ENCODE measurements around the gene NPAS3. TPM values are rescaled to one million over a fixed set of nuclear protein-coding genes. Genes with fewer than 3 reads are reported as not detected.

The NPAS3 gene
- total RNA-seq, 1 donor from 2014 or later, result 2.4 TPM

DNA sequence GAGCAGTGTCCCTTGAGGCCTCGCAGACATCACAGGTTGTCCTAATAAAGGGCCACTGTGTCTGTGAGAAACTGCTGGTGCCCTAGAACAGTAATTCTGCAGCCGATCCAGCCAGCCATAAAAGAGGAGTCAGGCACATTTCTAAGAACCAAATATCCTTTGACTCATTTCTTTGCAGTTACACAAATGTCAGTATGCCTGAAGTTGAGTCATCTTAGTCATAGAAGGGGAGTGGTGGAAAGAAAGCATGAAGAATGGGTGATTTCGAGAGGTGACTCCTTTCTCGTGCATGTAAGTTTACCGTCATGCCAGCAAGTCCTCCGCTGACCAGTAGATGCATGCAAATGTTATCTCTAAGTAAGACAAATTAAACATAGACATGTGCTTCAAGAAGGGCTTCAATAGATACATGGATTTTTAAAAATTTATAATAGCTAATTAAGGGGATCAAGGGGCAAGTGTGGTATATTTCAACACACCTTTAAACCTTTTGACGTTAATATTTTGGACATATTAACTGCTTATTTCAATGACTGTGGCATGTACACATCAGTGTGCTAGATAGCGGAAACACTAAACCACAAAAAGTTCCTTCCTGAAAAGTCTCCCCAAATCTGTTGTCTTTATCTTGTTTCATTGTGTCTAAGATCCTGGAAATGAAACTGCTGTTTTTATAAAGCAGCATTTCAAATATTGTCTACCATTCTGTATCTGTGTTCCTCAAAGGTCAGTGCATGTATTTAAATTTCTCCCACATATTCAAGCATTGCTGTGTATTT is 497.4 kb downstream of the NPAS3 start:
- Mint-ChIP-seq H3K9me3 (ENCODE audit: unreplicated experiment) (no peaks in the 10 kb centered on the region), H3K36me3 (ENCODE audit: unreplicated experiment) (no peaks in the 10 kb centered on the region), H3K27ac (ENCODE audit: unreplicated experiment) (no peak overlapping the region), H3K4me1 (ENCODE audit: low read depth, unreplicated experiment) (no peaks in the 10 kb centered on the region), H3K27me3 (ENCODE audit: unreplicated experiment) (no peaks in the 10 kb centered on the region), H3K4me3 (ENCODE audit: unreplicated experiment) (no peak overlapping the region)
- no peak for DNase-seq
- TF ChIP-seq, protein P1, sequence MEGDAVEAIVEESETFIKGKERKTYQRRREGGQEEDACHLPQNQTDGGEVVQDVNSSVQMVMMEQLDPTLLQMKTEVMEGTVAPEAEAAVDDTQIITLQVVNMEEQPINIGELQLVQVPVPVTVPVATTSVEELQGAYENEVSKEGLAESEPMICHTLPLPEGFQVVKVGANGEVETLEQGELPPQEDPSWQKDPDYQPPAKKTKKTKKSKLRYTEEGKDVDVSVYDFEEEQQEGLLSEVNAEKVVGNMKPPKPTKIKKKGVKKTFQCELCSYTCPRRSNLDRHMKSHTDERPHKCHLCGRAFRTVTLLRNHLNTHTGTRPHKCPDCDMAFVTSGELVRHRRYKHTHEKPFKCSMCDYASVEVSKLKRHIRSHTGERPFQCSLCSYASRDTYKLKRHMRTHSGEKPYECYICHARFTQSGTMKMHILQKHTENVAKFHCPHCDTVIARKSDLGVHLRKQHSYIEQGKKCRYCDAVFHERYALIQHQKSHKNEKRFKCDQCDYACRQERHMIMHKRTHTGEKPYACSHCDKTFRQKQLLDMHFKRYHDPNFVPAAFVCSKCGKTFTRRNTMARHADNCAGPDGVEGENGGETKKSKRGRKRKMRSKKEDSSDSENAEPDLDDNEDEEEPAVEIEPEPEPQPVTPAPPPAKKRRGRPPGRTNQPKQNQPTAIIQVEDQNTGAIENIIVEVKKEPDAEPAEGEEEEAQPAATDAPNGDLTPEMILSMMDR (IDR thresholded peaks at IDR 0.05; ENCODE audit: partially characterized antibody, unreplicated experiment), result no peak

GRCh38 chr14:33441633-33442032 is 503.0 kb downstream of the NPAS3 start:
- Mint-ChIP-seq H3K36me3 (ENCODE audit: unreplicated experiment) (no peaks in the 10 kb centered on the region), H3K9me3 (ENCODE audit: unreplicated experiment) (no peaks in the 10 kb centered on the region), H3K4me1 (ENCODE audit: low read depth, unreplicated experiment) (no peaks in the 10 kb centered on the region), H3K27ac (ENCODE audit: unreplicated experiment) (no peak overlapping the region), H3K4me3 (ENCODE audit: unreplicated experiment) (no peak overlapping the region), H3K27me3 (ENCODE audit: unreplicated experiment) (no peaks in the 10 kb centered on the region)
- TF ChIP-seq, protein P1 (IDR thresholded peaks at IDR 0.05; ENCODE audit: partially characterized antibody, unreplicated experiment), result no peak
- DNase-seq, result no peak

- Mint-ChIP-seq H3K4me3 (ENCODE audit: unreplicated experiment) (no peak overlapping the region), H3K27me3 (ENCODE audit: unreplicated experiment) (no peaks in the 10 kb centered on the region), H3K4me1 (ENCODE audit: low read depth, unreplicated experiment) (no peaks in the 10 kb centered on the region), H3K36me3 (ENCODE audit: unreplicated experiment) (no peaks in the 10 kb centered on the region), H3K27ac (ENCODE audit: unreplicated experiment) (no peak overlapping the region), H3K9me3 (ENCODE audit: unreplicated experiment) (no peaks in the 10 kb centered on the region)
- TF ChIP-seq, protein P1 (IDR thresholded peaks at IDR 0.05; ENCODE audit: partially characterized antibody, unreplicated experiment), result no peak
- no peak for DNase-seq
These were observed 505.5 kb downstream of the NPAS3 start for GRCh38 chr14:33444136-33444535.

DNA sequence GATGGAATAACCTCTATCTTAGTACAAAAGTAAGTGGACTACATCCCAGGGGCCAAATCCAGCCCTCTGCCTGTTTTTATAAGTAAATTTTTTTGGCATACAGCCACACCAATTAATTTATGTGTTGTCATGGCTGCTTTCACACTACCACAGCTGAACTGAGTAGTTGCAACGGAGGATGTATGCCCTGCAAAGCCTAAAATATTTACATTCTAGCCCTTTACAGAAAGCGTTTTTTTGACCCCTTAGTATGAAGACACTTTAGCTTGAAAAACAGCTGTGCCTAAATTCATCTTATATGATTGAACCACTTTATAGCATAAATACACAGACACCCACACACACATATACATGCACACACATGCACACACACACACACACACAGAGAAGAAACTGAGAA is 510.6 kb downstream of the NPAS3 start:
- H3K27me3 Mint-ChIP-seq (ENCODE audit: unreplicated experiment), result no peaks in the 10 kb centered on the region
- H3K27ac Mint-ChIP-seq (ENCODE audit: unreplicated experiment), result no peak overlapping the region
- H3K4me1 Mint-ChIP-seq (ENCODE audit: low read depth, unreplicated experiment), result no peaks in the 10 kb centered on the region
- H3K36me3 Mint-ChIP-seq (ENCODE audit: unreplicated experiment), result no peaks in the 10 kb centered on the region
- H3K9me3 Mint-ChIP-seq (ENCODE audit: unreplicated experiment), result no peaks in the 10 kb centered on the region
- no peak for DNase-seq
- H3K4me3 Mint-ChIP-seq (ENCODE audit: unreplicated experiment), result no peak overlapping the region
- TF ChIP-seq, protein P1 (IDR thresholded peaks at IDR 0.05; ENCODE audit: partially characterized antibody, unreplicated experiment), result no peak

- H3K4me3 Mint-ChIP-seq (ENCODE audit: unreplicated experiment), result no peak overlapping the region
- TF ChIP-seq, protein P1 (IDR thresholded peaks at IDR 0.05; ENCODE audit: partially characterized antibody, unreplicated experiment), result no peak
These were observed 511.2 kb downstream of the NPAS3 start for GRCh38 chr14:33449703-33450395.

More at GRCh38 chr14:33449703-33450395, 511.2 kb downstream of the NPAS3 start:
- Mint-ChIP-seq H3K27ac (ENCODE audit: unreplicated experiment) (no peak overlapping the region), H3K9me3 (ENCODE audit: unreplicated experiment) (no peaks in the 10 kb centered on the region), H3K4me1 (ENCODE audit: low read depth, unreplicated experiment) (no peaks in the 10 kb centered on the region), H3K27me3 (ENCODE audit: unreplicated experiment) (no peaks in the 10 kb centered on the region), H3K36me3 (ENCODE audit: unreplicated experiment) (no peaks in the 10 kb centered on the region)
- DNase-seq, result no peak

Measured in glutamatergic neuron (in vitro differentiated cells).